ENCODE data around the gene MYO7B. TPM values are rescaled to one million over a fixed set of nuclear protein-coding genes. Genes with fewer than 3 reads are reported as not detected.

MYO7B gene
- total RNA-seq, 6 experiments from 2014 or later = 0.74 to 1.3 (median 0.98) TPM

DNA sequence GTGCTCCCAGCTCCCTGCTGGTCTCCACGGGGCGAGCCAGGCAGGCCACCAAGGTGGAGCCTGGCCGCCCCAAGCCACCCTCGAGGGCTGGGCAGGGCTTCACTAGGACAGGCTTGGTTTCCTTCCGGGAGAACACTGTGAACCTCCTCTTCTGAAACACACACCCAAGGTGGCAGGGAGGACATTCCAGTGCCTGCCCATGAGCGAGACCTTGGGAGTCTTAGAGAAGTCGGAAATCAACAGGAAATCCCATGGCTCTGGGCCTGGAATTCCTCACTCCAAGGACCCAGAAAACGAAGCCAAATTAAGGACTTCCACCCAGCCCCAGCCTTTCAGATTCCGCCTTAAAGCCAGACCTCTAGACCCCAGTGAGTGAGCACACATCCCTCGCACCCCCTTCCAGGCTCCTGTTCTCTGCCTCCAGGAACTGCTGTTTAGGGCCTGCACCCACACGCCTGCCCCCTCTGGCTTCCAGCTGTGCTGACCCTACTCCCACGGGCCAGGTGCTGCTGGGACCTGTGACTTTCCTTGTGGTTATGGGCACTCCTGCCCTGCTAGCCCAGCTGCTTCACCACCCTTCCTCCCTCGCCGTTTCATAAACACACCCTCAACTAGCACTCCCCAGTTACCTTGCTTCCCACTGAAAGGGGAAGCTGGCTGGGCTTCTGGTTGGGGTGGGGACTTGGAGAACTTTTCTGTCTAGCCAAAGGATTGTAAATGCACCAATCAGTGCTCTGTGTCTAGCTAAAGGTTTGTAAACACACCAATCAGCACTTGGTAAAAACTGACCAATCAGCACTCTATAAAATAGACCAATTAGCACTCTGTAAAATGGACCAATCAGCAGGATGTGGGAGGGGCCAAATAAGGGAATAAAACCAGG is 124.2 kb downstream of the MYO7B start:
- no peak overlapping the region for H3K27ac Mint-ChIP-seq
- TF ChIP-seq, protein P1, sequence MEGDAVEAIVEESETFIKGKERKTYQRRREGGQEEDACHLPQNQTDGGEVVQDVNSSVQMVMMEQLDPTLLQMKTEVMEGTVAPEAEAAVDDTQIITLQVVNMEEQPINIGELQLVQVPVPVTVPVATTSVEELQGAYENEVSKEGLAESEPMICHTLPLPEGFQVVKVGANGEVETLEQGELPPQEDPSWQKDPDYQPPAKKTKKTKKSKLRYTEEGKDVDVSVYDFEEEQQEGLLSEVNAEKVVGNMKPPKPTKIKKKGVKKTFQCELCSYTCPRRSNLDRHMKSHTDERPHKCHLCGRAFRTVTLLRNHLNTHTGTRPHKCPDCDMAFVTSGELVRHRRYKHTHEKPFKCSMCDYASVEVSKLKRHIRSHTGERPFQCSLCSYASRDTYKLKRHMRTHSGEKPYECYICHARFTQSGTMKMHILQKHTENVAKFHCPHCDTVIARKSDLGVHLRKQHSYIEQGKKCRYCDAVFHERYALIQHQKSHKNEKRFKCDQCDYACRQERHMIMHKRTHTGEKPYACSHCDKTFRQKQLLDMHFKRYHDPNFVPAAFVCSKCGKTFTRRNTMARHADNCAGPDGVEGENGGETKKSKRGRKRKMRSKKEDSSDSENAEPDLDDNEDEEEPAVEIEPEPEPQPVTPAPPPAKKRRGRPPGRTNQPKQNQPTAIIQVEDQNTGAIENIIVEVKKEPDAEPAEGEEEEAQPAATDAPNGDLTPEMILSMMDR (IDR thresholded peaks at IDR 0.05) = no peak

GRCh38 chr2:127660291-127660578 is 124.8 kb downstream of the MYO7B start:
- H3K27ac Mint-ChIP-seq = no peak overlapping the region
- TF ChIP-seq, protein P1 (IDR thresholded peaks at IDR 0.05) = no peak
- no peak for DNase-seq

More for the DNA sequence above, 124.2 kb downstream of the MYO7B start:
- H3K4me3 Mint-ChIP-seq = no peak overlapping the region
- no peak for DNase-seq
- no peaks in the 10 kb centered on the region for H3K9me3 Mint-ChIP-seq
- H3K4me1 Mint-ChIP-seq (ENCODE audit: low read depth) = peaks cover 21% of the 10 kb centered on the region
- peaks cover 14% of the 10 kb centered on the region for H3K36me3 Mint-ChIP-seq (ENCODE audit: low read depth)
- peaks cover 6% of the 10 kb centered on the region; the same call in 1 of the 2 replicates for H3K27me3 Mint-ChIP-seq (ENCODE audit: insufficient read depth)

GRCh38 chr2:127661072-127661649 is 125.7 kb downstream of the MYO7B start:
- no peak for DNase-seq
- Mint-ChIP-seq H3K27me3 (ENCODE audit: insufficient read depth) (peaks cover 6% of the 10 kb centered on the region; the same call in 1 of the 2 replicates), H3K4me1 (ENCODE audit: low read depth) (peaks cover 21% of the 10 kb centered on the region), H3K4me3 (no peak overlapping the region), H3K36me3 (ENCODE audit: low read depth) (peaks cover 14% of the 10 kb centered on the region), H3K27ac (0 out of 2 replicates have a peak overlapping the region, but pooled peaks have one; percentile 29), H3K9me3 (no peaks in the 10 kb centered on the region)
- TF ChIP-seq, protein P1 (IDR thresholded peaks at IDR 0.05) = no peak

More at GRCh38 chr2:127660291-127660578, 124.8 kb downstream of the MYO7B start:
- Mint-ChIP-seq H3K9me3 (no peaks in the 10 kb centered on the region), H3K4me3 (no peak overlapping the region), H3K4me1 (ENCODE audit: low read depth) (peaks cover 21% of the 10 kb centered on the region), H3K27me3 (ENCODE audit: insufficient read depth) (peaks cover 6% of the 10 kb centered on the region; the same call in 1 of the 2 replicates), H3K36me3 (ENCODE audit: low read depth) (peaks cover 14% of the 10 kb centered on the region)

- TF ChIP-seq, protein P1 (IDR thresholded peaks at IDR 0.05) = no peak
- H3K27me3 Mint-ChIP-seq (ENCODE audit: insufficient read depth) = peaks cover 6% of the 10 kb centered on the region; the same call in 1 of the 2 replicates
Measured at GRCh38 chr2:127661949-127662510, 126.5 kb downstream of the MYO7B start.

GRCh38 chr2:127662937-127663565 is 127.6 kb downstream of the MYO7B start:
- H3K4me3 Mint-ChIP-seq = no peak overlapping the region
- H3K27me3 Mint-ChIP-seq (ENCODE audit: insufficient read depth) = peaks cover 3% of the 10 kb centered on the region; the same call in 1 of the 2 replicates
- TF ChIP-seq, protein P1 (IDR thresholded peaks at IDR 0.05) = no peak
- no peak for DNase-seq
- peaks cover 27% of the 10 kb centered on the region for H3K4me1 Mint-ChIP-seq (ENCODE audit: low read depth)
- no peaks in the 10 kb centered on the region for H3K9me3 Mint-ChIP-seq
- H3K27ac Mint-ChIP-seq = no peak overlapping the region
- H3K36me3 Mint-ChIP-seq (ENCODE audit: low read depth) = peaks cover 14% of the 10 kb centered on the region

More at GRCh38 chr2:127661949-127662510, 126.5 kb downstream of the MYO7B start:
- no peak for DNase-seq
- Mint-ChIP-seq H3K9me3 (no peaks in the 10 kb centered on the region), H3K4me3 (no peak overlapping the region), H3K27ac (no peak overlapping the region), H3K4me1 (ENCODE audit: low read depth) (peaks cover 27% of the 10 kb centered on the region), H3K36me3 (ENCODE audit: low read depth) (peaks cover 14% of the 10 kb centered on the region)

Measured in HFFc6 (cell line).